NCI-H2227 treated with DMSO at 0.1 percent for 48 hours (cell line): Measurements from ENCODE around the gene RHAG.

Experiments
- DNase-seq: peaks from one replicate; lab custom pipeline; 2025; lab: John Stamatoyannopoulos, UW

Gene RHAG

GRCh38 chr6:49564552-49564951 lies 72.1 kb downstream of the RHAG start:
- DNase-seq, result no peak

GRCh38 chr6:49563006-49563886 lies 73.4 kb downstream of the RHAG start:
- no peak for DNase-seq

- DNase-seq, result no peak
These were observed 78.4 kb downstream of the RHAG start for GRCh38 chr6:49558238-49558637.

- no peak for DNase-seq
These were observed 79.5 kb downstream of the RHAG start for GRCh38 chr6:49557177-49557576.

- no peak for DNase-seq
These were observed 80.2 kb downstream of the RHAG start for GRCh38 chr6:49556429-49556837.

GRCh38 chr6:49555951-49556350 lies 80.7 kb downstream of the RHAG start:
- DNase-seq, result no peak
